GM12865 (cell line): Measurements from ENCODE around the gene ACVRL1.

ENCODE experiments used
- DNase-seq: peaks from one replicate; pipeline ENCODE4 v3.0.0; 2010; ENCODE audit warnings: low read depth
- H3K4me3 ChIP-seq: 2 replicates; pipeline ENCODE4 v1.5.1; 2011; ENCODE audit warnings: mild to moderate bottlenecking, low read depth, low read length, control low read depth
- CTCF ChIP-seq: IDR thresholded peaks from 2 replicates; pipeline ENCODE4 v1.5.1; 2011; ENCODE audit warnings: low read length, control low read depth, low read depth, inconsistent platforms; ENCODE audit not compliant: insufficient read depth; ENCODE audit errors: missing control alignments

The ACVRL1 gene

GRCh38 chr12:51925346-51926063, 18.2 kb downstream of the ACVRL1 start:
- no peak for TF ChIP-seq CTCF
- H3K4me3 ChIP-seq: no peak overlapping the region
- DNase-seq: no peak

- no peak overlapping the region for H3K4me3 ChIP-seq
- DNase-seq: no peak
- TF ChIP-seq CTCF: no peak
Measured at GRCh38 chr12:51926064-51926632, 18.8 kb downstream of the ACVRL1 start.

- TF ChIP-seq CTCF: peak; percentile 53
- peak; percentile 71 for DNase-seq
Measured at GRCh38 chr12:51926718-51927117, 19.4 kb downstream of the ACVRL1 start.

GRCh38 chr12:51932218-51933076, 25.1 kb downstream of the ACVRL1 start:
- no peak for TF ChIP-seq CTCF
- no peak overlapping the region for H3K4me3 ChIP-seq
- no peak for DNase-seq

More at GRCh38 chr12:51926718-51927117, 19.4 kb downstream of the ACVRL1 start:
- H3K4me3 ChIP-seq: no peak overlapping the region

GRCh38 chr12:51934080-51934479, 26.8 kb downstream of the ACVRL1 start:
- no peak for TF ChIP-seq CTCF
- H3K4me3 ChIP-seq: no peak overlapping the region
- DNase-seq: no peak

GRCh38 chr12:51937926-51938325, 30.6 kb downstream of the ACVRL1 start:
- no peak for DNase-seq
- H3K4me3 ChIP-seq: no peak overlapping the region
- TF ChIP-seq CTCF: no peak
